Measurements from ENCODE around the gene PRTFDC1.

Gene PRTFDC1

DNA sequence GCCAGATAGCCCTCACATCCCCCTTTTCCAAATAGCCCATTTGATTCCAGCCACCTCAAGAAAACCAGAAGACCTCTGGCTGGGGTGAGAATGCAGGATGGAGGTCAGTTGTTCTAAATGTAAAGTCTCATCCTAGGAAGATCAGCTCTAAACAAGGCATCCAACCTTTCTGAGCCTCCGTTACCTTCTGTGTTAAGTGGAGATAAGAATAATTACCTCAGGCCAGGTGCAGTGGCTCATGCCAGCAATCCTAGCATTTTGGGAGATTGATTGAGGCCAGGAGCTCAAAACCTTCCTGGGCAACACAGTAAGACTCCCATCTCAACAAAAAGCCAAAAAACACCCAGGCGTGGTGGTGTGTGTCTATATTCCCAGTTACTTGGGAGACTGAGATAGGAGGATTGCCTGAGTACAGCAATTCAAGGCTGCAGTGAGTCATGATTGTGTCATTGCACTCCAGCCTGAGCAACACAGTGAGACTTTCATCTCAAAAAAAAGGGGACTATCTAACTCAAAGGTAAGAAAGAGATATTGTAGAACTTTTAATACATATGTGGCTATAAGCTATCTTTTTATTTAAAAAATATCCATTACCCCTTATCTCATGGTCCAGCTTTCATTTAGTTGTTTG lies 43.5 kb downstream of the PRTFDC1 start:
- Histone ChIP-seq H4K20me1 (ENCODE audit: insufficient read depth, low read length) (no peaks in the 10 kb centered on the region), H3K9me2 (replicated peaks; ENCODE audit: insufficient read depth, low read length) (no peaks in the 10 kb centered on the region), H3K9me3 (replicated peaks; ENCODE audit: insufficient read depth, low read length) (no peaks in the 10 kb centered on the region), H3K79me2 (ENCODE audit: low read length) (no peaks in the 10 kb centered on the region), H3K9ac (ENCODE audit: low read length) (no peak overlapping the region), H3K36me3 (replicated peaks; ENCODE audit: insufficient read depth, low read length) (no peaks in the 10 kb centered on the region), H3K4me3 (ENCODE audit: low read length) (no peak overlapping the region), H2AFZ (ENCODE audit: low read length) (no peak overlapping the region), H3K4me1 (ENCODE audit: low read length) (no peaks in the 10 kb centered on the region), H3F3A (ENCODE audit: insufficient read depth, low read length) (no peaks in the 10 kb centered on the region), H3K27ac (ENCODE audit: low read length) (no peak overlapping the region), H3K4me2 (ENCODE audit: low read depth, low read length) (no peak overlapping the region), H3K27me3 (replicated peaks; ENCODE audit: insufficient read depth, low read length) (no peaks in the 10 kb centered on the region)
- TF ChIP-seq EZH2 (optimal IDR thresholded peaks at IDR 0.05; ENCODE audit: low read depth, low read length) (no peak), EZH2phosphoT487 (IDR thresholded peaks at IDR 0.05; ENCODE audit: low read length) (no peak), CTCF (IDR thresholded peaks at IDR 0.05; ENCODE audit: low read length) (no peak)
- DNase-seq, result no peak

- no peaks in the 10 kb centered on the region for H3K4me1 ChIP-seq (ENCODE audit: low read length)
- H3K9me2 ChIP-seq (replicated peaks; ENCODE audit: insufficient read depth, low read length), result no peaks in the 10 kb centered on the region
- H3K9me3 ChIP-seq (replicated peaks; ENCODE audit: insufficient read depth, low read length), result no peaks in the 10 kb centered on the region
- no peak overlapping the region for H2AFZ ChIP-seq (ENCODE audit: low read length)
- H3K4me3 ChIP-seq (ENCODE audit: low read length), result no peak overlapping the region
- no peak for DNase-seq
- H3K79me2 ChIP-seq (ENCODE audit: low read length), result no peaks in the 10 kb centered on the region
- no peak overlapping the region for H3K9ac ChIP-seq (ENCODE audit: low read length)
- H4K20me1 ChIP-seq (ENCODE audit: insufficient read depth, low read length), result no peaks in the 10 kb centered on the region
- no peak for TF ChIP-seq EZH2phosphoT487 (IDR thresholded peaks at IDR 0.05; ENCODE audit: low read length)
- no peak for TF ChIP-seq CTCF (IDR thresholded peaks at IDR 0.05; ENCODE audit: low read length)
- TF ChIP-seq EZH2 (optimal IDR thresholded peaks at IDR 0.05; ENCODE audit: low read depth, low read length), result no peak
- H3K4me2 ChIP-seq (ENCODE audit: low read depth, low read length), result no peak overlapping the region
- no peaks in the 10 kb centered on the region for H3F3A ChIP-seq (ENCODE audit: insufficient read depth, low read length)
- no peaks in the 10 kb centered on the region for H3K27me3 ChIP-seq (replicated peaks; ENCODE audit: insufficient read depth, low read length)
- H3K36me3 ChIP-seq (replicated peaks; ENCODE audit: insufficient read depth, low read length), result no peaks in the 10 kb centered on the region
- H3K27ac ChIP-seq (ENCODE audit: low read length), result no peak overlapping the region
These were observed 44.5 kb downstream of the PRTFDC1 start for GRCh38 chr10:24907956-24908355.

DNA sequence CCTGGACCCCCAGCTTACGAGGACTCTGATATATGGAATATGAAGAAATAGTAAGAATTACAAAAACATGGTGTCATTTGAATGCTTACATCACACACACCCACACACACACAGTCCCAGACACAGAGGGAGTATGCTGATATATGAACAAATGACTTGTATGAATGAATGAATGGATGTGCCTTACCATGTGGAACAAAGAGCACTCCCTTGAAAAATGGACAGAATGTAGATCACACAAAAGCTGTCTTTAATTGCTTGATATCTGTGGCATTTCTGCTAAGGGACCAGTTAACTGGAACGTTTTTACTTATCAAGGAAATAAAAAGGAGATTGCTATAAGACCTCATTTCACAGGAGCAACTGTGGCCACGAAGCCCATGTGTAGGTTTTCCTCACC lies 46.0 kb downstream of the PRTFDC1 start:
- Histone ChIP-seq H3K36me3 (replicated peaks; ENCODE audit: insufficient read depth, low read length) (no peaks in the 10 kb centered on the region), H3K4me1 (ENCODE audit: low read length) (peaks cover 13% of the 10 kb centered on the region), H3K4me2 (ENCODE audit: low read depth, low read length) (no peak overlapping the region), H3K9ac (ENCODE audit: low read length) (no peak overlapping the region), H2AFZ (ENCODE audit: low read length) (no peak overlapping the region), H3K27me3 (replicated peaks; ENCODE audit: insufficient read depth, low read length) (no peaks in the 10 kb centered on the region), H3K27ac (ENCODE audit: low read length) (no peak overlapping the region), H3K9me2 (replicated peaks; ENCODE audit: insufficient read depth, low read length) (no peaks in the 10 kb centered on the region), H3K4me3 (ENCODE audit: low read length) (no peak overlapping the region), H3K9me3 (replicated peaks; ENCODE audit: insufficient read depth, low read length) (no peaks in the 10 kb centered on the region), H4K20me1 (ENCODE audit: insufficient read depth, low read length) (no peaks in the 10 kb centered on the region), H3F3A (ENCODE audit: insufficient read depth, low read length) (peaks cover 13% of the 10 kb centered on the region), H3K79me2 (ENCODE audit: low read length) (no peaks in the 10 kb centered on the region)
- TF ChIP-seq EZH2 (optimal IDR thresholded peaks at IDR 0.05; ENCODE audit: low read depth, low read length) (no peak), CTCF (IDR thresholded peaks at IDR 0.05; ENCODE audit: low read length) (no peak), EZH2phosphoT487 (IDR thresholded peaks at IDR 0.05; ENCODE audit: low read length) (no peak)
- DNase-seq, result no peak
